Prostate gland (tissue), 2 donors: ENCODE measurements around the gene RPL10. TPM values are rescaled to one million over a fixed set of nuclear protein-coding genes. Genes with fewer than 3 reads are reported as not detected.

ENCODE experiments used
- DNase-seq: peaks from one replicate; pipeline ENCODE4 v3.0.0-alpha.2; 2019; ENCODE audit warnings: low spot score
- H3K27ac ChIP-seq, 2 donors: fragments of 200-600 bp; sonication (generic); 2 replicates each; pipeline ENCODE4 v1.5.1; 2017 to 2019
- H3K27me3 ChIP-seq: fragments of 200-600 bp; sonication (generic); replicated peaks from 2 replicates; pipeline ENCODE4 v1.5.1; 2019; ENCODE audit not compliant: insufficient read depth
- H3K36me3 ChIP-seq, 2 donors: fragments of 200-600 bp; sonication (generic); 1 replicate in 1 of 2; 2 replicates in 1 of 2; pipeline versions ENCODE4 v1.5.1 to v1.8.1; 2017 to 2019
- H3K4me1 ChIP-seq: fragments of 200-600 bp; sonication (generic); replicated peaks from 2 replicates; pipeline ENCODE4 v1.5.1; 2019
- H3K4me3 ChIP-seq, 2 donors: fragments of 200-600 bp; sonication (generic); 2 replicates each; pipeline ENCODE4 v1.5.1; 2017 to 2019
- H3K9me3 ChIP-seq: fragments of 200-600 bp; sonication (generic); 2 replicates; pipeline ENCODE4 v1.5.1; 2017
- CTCF ChIP-seq, 4 experiments: fragments of 200-600 bp in 2 of 4; fragments of 450-650 bp in 2 of 4; sonication (generic) in 2 of 4; IDR thresholded peaks; 1 replicate in 3 of 4; 2 replicates in 1 of 4; pipeline ENCODE4 v1.5.1; 2016 to 2019; ENCODE audit warnings: antibody characterized with exemption in 4 of 4, mild to moderate bottlenecking in 2 of 4, moderate library complexity in 2 of 4
- POLR2A ChIP-seq: fragments of 450-650 bp; IDR thresholded peaks from one replicate; pipeline ENCODE4 v1.6.1; 2016; ENCODE audit warnings: antibody characterized with exemption, mild to moderate bottlenecking
- POLR2AphosphoS5 ChIP-seq: sonication (generic); formaldehyde crosslinking; IDR thresholded peaks from one replicate; pipeline ENCODE4 v1.6.1; 2017; ENCODE audit warnings: antibody characterized with exemption
- WGBS: methylation state at CpG from one replicate; pipeline ENCODE4 v1.1.5; 2018; 5-methylcytosine and 5-hydroxymethylcytosine counted together
- intact Hi-C: fragments of 100-400 bp; cut with DNase I; formaldehyde crosslinking; loops from one replicate; pipeline ENCODE4 v1.14.2; 2022
- total RNA-seq, 2 donors: library from RNA; depleted of rRNA; stranded (reverse); fragments of >200 nt; gene quantifications; one replicate each; pipeline ENCODE4 v1.1.0, GENCODE V29; 2016

The RPL10 gene
- 1,000 to 10,000 TPM; 3,702 to 5,500 TPM for total RNA-seq

DNA sequence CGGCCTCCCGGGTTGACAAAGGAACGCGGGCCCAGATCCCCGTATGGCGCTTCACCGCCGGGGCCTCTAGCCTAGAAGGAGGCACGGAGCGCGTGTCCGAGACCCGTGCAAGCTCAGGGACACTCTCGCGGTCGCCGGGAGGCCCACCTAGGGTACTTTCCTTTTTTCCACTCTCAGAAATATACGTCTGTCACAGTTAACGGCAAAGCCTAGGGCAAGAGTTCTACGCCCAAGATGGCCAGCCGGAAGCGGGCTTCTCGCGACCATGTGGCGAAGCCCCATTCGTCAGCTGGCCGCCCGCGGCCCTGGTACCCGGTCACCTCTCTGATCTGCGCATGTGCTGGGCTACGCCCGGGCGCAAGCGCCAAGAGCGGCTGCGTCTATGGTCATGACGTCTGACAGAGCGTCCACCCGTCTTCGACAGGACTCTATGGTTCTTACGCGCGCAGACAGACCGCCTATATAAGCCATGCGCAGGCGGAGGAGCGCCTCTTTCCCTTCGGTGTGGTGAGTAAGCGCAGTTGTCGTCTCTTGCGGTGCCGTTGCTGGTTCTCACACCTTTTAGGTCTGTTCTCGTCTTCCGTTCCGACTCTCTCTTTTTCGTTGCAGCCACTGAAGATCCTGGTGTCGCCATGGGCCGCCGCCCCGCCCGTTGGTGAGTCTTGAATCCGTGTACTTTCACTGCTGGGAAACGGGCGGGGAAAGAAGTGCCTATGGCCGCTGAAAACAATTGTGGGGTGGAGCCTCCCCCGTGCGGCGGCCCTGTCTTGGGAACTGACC, at the start of gene RPL10:
TSS of gene RPL10 (plus strand) at position 490 of the 780 bp plus-strand sequence. CDS start at position 633, 143 bp downstream.
- WGBS, result under 1% methylated on average over 44 of the region's 69 CpGs
- intact Hi-C loops, result loop anchor here (5.0 kb wide), 1 partner anchor 134 kb away; no protein-coding TSS in a partner anchor
- peak; percentile 92 for DNase-seq
- H3K9me3 ChIP-seq, result no peaks in the 10 kb centered on the region
- no peaks in the 10 kb centered on the region for H3K36me3 ChIP-seq
- TF ChIP-seq POLR2A (peak; percentile 81), CTCF (IDR thresholded peaks at IDR 0.05) (peak in 1 of 4 experiments; percentile 25), POLR2AphosphoS5 (peak; percentile 94)
- peak within 1 kb of the TSS; percentile 95 to 96 for H3K27ac ChIP-seq
- H3K27me3 ChIP-seq, result no peaks in the 10 kb centered on the region
- H3K4me3 ChIP-seq, result peak within 1 kb of the TSS; percentile 56 to 62
- no peaks in the 10 kb centered on the region for H3K4me1 ChIP-seq

- 91% methylated on average over 18 of the region's 24 CpGs for WGBS
These were observed 49.4 kb upstream of the RPL10 start for GRCh38 chrX:154348646-154349358.

DNA sequence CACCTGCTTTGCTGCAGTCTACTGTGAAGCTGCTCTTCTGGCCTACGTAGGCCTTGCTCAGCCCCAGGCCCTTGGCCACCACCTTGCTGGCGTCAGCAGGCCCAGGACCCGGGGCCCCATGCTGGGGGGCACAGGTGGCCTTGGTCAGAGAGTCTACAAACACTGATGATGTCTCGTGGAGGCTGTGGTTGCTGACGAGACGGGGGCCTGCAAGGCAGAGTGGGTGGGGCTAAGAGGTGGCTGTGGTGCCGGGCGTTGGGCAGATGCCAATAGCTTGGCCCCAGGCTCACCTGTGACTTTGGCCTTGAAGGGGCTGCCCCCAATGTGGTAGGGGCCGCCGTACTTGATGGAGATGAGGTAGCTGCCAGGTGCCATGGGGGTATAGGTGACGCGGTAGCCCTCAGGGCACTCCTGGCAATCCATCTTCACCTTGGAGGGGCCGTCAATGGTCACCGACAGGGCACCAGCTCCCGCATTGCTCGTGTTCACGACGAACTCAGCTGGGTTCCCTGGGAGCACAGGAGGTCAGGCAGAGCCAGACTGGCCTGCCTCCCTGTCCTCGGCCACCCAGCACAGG, 48.7 kb upstream of the RPL10 start:
- 70% methylated on average over 4 of the region's 19 CpGs for WGBS
- intact Hi-C loops, result no loop called here
- H3K27ac ChIP-seq, result no peak overlapping the region

More at GRCh38 chrX:154348646-154349358, 49.4 kb upstream of the RPL10 start:
- intact Hi-C loops, result no loop called here
- Histone ChIP-seq H3K27me3 (no peaks in the 10 kb centered on the region), H3K9me3 (no peaks in the 10 kb centered on the region), H3K4me1 (no peaks in the 10 kb centered on the region), H3K4me3 (no peak overlapping the region), H3K36me3 (no peaks in the 10 kb centered on the region), H3K27ac (no peak overlapping the region)
- no peak for TF ChIP-seq CTCF (IDR thresholded peaks at IDR 0.05)
- TF ChIP-seq POLR2A, result no peak
- TF ChIP-seq POLR2AphosphoS5, result no peak
- no peak for DNase-seq

GRCh38 chrX:154349979-154350378, 48.2 kb upstream of the RPL10 start:
- Histone ChIP-seq H3K4me3 (no peak overlapping the region), H3K4me1 (no peaks in the 10 kb centered on the region), H3K9me3 (no peaks in the 10 kb centered on the region), H3K27ac (no peak overlapping the region), H3K36me3 (no peaks in the 10 kb centered on the region), H3K27me3 (no peaks in the 10 kb centered on the region)
- 87% methylated on average over 3 of the region's 15 CpGs for WGBS
- no peak for TF ChIP-seq CTCF (IDR thresholded peaks at IDR 0.05)
- no peak for TF ChIP-seq POLR2AphosphoS5
- no peak for TF ChIP-seq POLR2A
- no peak for DNase-seq
- intact Hi-C loops, result no loop called here

More for the DNA sequence above, 48.7 kb upstream of the RPL10 start:
- H3K27me3 ChIP-seq, result no peaks in the 10 kb centered on the region
- TF ChIP-seq POLR2A (no peak), CTCF (IDR thresholded peaks at IDR 0.05) (no peak), POLR2AphosphoS5 (no peak)
- H3K4me1 ChIP-seq, result no peaks in the 10 kb centered on the region
- DNase-seq, result no peak
- no peak overlapping the region for H3K4me3 ChIP-seq
- no peaks in the 10 kb centered on the region for H3K9me3 ChIP-seq
- no peaks in the 10 kb centered on the region for H3K36me3 ChIP-seq
